HTERT RPE-1 (cell line): ENCODE measurements around the gene TBC1D17.

Experiments used
- in situ Hi-C: fragments of 300-500 bp; cut with MboI; formaldehyde crosslinking; loops from 4 replicates; pipeline ENCODE4 v1.14.3; 2020; ENCODE audit warnings: low sequenced_read_pairs

The TBC1D17 gene

DNA sequence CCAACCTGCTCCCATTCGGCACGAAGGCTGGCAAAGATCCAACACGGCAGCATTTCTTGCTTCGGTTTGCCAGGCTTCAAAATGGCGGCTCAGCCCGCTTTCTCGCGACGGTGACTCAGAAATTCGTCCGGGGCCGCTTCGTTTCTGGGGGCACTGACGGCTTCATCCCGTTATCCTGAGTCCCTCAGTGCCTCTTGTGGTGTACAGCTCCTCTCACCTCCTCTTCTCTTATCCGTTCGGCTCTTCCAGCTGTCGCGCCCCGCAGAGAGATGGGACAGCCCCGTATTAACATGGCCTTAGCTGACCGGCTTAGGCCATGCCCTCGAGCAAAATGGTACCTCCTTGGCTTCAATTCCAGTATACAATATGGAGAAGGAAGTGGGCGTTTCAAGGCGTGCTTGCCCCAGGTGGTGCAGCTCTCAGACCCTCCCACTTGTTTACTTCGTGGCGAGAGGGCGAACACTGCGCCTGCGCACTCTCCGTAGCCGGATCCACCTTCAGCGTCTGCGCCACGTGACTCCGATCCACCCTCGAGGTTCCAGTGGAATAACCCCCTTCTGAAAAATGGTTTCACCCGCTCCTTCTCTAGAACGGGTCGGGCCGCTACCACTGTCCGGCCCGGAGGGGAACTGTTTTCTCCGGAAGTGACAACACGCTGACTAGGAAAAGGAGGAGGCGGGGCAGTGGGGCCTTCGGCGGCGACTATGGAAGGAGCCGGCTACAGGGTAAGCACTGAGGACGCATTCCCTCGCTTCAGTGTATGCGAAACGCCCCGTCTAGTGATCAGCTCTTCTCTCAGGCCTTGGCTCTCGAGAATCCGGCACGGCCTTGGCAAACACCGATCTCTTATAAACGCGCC is at the start of gene TBC1D17, which contains the start of gene AKT1S1:
Gene TBC1D17 (plus strand): TSS at position 683 of the 859 bp plus-strand sequence. CDS start 22 bp downstream, at position 705.
Gene AKT1S1 (minus strand): TSS at position 336 of the 859 bp plus-strand sequence. CDS start 4,060 bp downstream, outside the sequence.
- in situ Hi-C loops, result no loop called here

DNA sequence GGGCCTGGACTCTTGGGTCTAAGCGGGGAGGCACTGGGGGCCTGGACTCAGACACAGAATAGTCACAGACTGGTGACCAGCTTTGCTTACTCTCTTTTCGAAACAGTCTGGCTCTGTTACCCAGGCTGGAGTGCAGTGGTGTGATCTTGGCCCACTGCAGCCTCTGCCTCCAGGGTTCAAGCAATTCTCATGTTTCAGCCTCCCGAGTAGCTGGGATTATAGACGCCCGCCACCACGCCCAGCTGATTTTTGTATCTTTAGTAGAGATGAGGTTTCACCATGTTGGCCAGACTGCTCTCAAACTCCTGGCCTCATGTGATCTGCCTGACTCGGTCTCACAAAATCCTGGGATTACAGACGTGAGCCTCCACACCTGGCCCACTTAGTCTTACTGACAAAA is 48.3 kb upstream of the TBC1D17 start:
- in situ Hi-C loops, result no loop called here

DNA sequence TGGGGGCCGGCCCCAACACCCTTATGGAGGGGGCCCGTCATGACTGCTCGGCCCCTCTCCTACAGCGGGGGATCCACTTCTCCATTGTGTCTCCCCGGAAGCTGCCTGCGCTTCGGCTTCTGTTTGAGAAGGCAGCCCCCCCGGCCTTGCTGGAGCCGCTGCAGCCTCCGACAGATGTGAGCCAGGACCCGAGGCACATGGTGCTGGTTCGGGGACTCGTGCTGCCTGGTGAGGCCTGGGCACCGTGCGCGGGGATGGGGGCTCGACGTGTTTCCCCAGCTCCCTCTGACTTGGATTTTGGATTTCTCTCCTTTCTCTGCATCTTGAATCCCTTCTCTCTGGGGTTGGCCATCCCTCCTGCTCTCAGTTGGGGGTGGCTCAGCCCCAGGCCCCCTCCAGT is 47.8 kb upstream of the TBC1D17 start:
- in situ Hi-C loops, result no loop called here

DNA sequence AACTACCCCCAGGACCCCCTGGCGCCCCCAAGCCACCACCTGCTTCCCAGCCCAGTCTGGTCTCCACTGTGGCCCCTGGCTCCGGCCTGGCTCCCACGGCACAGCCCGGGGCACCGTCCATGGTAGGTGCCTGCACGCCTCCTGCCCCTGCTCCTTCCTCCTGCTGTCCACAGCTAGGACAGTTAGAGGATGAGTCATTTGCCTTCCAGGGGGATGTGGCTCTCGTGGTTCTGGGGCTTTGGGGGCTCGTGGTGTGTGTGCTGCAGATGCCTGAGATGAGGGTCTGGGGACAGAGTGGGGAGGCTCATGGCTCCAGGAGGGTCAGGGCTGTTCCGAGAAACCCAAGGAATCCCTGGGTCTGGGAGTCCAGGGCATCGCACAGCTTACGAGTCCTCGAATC is 46.7 kb upstream of the TBC1D17 start:
- in situ Hi-C loops, result no loop called here

DNA sequence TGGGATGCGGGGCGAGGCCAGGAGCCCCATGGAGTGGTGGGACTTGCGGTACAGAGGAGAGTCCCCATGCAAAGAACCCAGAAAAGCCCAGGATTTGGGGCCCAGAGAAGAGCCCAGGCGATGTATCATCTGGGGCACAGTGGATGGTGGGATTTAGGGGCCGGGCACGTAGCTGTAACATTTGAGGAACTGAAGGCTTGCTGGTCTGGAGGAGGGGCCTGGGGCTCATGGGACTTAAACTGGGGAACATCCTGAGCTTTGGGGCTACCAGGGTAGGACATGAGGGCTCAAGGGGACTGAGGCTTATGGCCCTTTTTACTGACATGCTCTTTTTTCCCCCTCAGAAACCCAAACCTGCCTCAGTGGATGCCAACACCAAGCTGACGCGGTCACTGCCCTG is 45.9 kb upstream of the TBC1D17 start:
- in situ Hi-C loops, result no loop called here

DNA sequence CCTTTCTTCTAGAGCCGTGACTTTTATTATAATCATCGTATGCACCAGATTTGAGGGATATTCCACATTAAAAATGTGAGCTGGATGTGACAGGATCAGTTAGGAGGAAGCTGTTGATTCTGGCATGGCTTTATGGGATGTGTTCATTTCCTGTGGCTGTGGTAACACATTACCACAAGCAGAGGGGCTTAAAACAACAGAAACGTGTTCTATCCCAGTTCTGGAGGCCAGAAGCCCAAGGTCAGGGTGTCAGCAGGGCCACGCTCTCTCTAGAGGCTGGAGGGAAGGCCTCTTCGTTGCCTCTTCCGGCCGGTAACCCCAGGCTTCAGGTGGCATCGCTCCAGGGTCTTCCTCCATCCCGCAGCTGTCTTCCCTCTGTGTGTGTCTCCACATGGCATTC is 44.9 kb upstream of the TBC1D17 start:
- in situ Hi-C loops, result no loop called here

DNA sequence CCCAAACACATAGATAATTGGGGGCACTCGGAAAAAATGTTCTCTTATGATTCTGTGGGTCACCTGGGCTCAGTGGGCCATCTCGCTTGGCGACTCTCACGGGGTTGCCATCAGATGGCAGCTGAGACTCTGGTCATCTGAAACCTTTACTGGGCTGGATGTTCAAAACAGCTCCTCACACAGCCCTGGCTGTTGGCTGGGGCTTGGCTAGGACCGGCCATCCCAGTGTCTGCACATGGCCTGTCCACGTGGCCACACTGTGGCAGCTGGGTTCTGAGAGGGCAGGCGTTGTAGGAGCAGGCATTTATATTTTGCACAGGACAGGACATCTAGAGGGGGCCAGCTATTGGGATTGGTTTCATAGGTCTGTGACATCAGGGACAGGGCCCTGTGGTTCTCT is 43.9 kb upstream of the TBC1D17 start:
- in situ Hi-C loops, result no loop called here

DNA sequence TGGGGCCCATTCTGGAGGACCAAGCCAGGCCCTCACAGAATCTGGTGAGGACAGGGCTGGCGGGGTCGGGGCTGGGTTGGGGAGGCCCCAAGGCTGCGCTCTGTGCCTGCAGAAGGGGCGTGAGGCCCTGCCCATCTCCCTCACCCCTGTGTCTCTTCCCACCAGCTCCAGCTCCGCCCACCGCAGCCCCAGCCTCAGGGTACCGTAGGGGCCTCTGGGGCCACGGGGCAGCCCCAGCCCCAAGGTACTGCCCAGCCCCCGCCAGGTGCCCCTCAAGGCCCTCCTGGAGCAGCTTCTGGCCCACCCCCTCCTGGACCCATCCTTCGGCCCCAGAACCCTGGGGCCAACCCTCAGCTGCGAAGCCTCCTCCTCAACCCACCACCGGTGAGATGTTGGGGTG is 41.9 kb upstream of the TBC1D17 start:
- in situ Hi-C loops, result no loop called here

DNA sequence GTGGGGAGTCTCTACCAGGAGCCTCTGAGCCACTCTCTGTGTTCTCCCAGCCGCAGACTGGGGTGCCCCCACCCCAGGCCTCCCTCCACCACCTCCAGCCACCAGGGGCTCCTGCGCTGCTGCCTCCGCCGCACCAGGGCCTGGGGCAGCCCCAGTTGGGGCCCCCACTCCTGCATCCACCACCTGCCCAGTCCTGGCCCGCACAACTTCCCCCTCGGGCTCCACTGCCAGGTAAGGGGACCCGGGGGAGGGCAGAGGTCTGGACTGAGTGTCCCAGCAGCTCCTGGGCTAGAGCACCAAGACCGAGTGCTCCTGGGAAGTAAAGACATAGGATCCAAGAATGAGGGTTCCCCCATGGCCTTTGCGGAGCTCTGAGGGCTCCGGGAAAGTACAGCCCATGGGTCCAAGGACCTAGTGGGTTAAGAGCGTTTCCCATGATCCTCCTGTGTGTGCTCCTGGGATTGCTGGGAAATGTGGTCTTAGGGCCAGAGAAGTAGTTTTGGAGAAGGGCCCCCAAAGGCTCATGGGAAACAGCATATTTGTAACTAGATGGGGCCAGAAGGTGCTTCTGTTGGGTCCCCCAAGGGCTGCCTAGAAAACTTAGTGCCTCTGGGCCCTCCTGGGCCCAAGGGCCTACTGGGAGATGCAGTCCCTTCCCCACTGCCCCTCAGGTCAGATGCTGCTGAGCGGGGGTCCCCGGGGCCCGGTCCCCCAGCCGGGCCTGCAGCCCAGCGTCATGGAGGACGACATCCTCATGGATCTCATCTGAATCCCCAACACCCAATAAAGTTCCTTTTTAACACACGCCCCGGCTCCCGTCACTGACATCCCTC is 41.1 kb upstream of the TBC1D17 start:
- in situ Hi-C loops, result no loop called here

DNA sequence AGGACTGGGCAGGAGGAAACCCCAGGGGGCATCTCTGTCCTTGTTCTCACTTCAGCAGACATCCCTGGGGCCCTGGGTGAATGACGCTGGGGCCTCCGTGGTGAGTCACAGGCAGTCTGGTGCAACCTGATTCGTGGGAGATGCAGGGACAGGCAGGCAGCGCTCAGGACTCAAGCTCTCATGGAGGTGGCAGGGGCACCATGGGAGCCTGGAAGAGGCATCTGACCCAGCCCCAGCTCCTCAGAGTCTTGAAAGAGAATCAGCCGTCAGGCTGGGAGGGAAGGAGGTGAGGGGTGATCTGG is 40.5 kb upstream of the TBC1D17 start:
- in situ Hi-C loops, result no loop called here

DNA sequence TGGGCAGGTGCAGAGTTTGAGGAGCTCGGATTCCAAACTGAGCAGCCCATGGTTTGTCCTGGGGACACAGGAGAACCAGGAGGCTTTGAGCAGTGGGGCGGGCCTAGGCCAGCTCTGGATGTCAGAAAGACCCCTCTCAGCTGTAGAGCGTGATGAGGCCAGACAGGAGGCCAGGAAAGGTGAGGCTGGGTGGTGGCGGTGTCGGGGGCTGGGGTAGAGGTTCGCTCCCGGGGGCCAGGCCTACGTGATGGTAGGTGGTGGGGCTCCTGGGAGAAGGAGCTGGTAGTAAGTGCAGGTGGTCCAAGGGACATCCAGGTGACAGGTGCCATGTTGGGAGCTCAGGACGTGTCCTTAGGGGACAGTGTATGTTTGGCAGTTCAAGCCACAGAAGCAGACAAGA is 40.1 kb upstream of the TBC1D17 start:
- in situ Hi-C loops, result no loop called here

DNA sequence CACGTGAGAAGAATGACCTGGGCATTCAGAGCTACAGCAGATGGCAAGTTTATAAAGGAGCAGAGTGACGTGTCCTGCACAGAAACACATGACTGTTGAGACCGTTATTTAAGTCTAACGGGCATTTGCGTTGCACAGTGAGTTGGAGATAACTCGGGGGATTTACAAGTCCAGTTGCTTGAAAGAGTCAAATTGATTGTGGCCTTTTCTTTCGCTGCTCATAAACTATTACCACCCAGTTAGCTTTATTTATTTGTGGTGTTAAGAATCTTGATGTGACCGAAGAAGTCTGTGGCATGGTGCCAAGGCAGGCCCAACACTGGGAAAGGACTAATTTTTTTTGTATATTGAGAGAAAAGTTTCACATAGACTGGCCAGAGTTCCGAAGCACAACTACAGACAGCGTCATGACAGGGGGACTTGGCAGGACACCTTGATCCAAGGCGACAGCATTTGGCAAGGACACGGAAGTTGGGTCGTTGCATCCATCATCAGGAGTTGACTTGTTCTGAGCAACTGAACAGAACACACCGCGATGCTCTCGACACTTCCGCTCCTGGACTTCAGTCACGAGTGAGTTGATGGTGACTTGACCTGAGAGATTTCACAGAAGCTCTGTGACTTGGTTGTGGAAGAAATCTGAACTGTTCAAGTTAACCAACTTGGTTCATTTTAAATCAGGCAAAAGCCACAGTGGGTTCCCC is 38.5 kb upstream of the TBC1D17 start:
- in situ Hi-C loops, result no loop called here

DNA sequence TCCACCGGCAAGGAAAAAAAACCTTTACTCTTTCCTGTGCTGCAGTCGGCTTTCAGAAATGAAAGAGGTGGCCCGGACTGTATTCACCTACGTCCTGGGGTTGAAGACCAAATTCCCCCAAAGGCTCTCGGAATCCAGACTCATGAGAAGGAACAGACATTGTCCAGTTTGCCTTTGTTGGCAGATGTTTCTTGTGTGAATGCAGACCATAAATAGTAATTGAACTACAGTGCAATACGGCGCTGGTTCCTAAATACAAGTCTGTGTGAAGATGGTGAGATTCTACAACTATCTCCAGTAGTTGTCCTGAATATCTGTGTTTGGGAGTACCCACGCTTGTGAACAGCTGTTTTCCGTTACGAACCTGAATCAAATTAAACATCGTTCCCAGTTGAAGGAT is 37.8 kb upstream of the TBC1D17 start:
- in situ Hi-C loops, result no loop called here

DNA sequence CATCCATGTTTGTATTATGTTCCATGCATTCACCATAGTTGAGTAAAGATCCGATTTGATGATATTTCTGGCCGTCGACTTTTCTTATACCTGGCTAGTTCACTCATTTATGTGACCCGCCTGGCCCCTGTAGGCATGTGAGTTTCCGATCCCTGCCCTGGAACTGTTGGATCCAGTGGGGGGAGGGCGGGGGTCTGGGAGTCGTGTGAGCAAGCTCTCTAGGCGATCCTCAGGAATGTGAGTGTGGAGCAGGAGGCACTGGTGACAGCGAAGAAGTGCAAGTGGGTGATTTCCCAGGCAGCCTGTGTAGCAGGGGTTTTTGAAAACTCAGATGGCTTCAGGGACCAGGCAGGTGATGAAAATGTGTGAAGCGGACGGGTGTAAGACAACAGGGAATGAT is 37.2 kb upstream of the TBC1D17 start:
- in situ Hi-C loops, result no loop called here

DNA sequence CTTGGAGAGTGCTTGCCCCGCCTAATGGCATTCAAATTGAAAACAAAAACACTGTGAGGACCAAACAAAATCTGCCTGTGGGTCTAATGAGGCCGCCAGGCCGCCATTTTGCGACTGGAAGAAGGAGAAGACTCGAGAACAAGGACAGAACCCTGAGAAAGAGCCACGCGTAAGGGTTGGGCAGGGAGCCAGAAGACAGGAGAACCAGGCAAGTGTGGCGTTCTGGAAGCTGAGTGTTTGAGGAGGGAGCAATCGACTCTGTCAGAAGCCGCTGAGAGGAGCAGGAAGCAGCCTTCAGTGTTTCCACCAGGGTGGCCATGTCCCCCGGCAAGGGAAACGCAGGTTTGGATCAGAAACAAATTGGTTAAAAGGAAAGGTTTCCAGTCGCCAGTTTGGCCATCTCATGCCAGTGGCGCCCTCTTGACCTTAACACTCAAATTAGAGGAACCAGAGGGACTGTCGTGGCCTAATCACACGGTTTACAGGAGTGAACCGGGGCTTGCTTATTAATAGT is 36.7 kb upstream of the TBC1D17 start:
- in situ Hi-C loops, result no loop called here

DNA sequence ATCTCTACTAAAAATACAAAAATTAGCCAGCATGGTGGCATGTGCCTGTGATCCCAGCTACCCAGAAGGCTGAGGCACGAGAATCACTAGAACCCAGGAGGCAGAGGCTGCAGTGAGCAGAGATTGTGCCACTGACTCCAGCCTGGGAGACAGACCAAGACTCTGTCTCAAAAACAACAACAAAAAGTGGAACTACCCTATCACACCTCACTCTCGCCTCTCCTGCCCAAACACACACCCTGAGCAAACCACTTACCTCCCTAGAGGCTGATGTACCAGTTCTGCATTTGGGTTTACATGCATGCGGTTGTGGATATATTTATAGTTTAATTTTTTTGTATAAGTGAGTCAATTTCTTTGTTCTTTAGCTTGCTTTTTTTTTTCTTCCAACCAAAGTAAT is 34.2 kb upstream of the TBC1D17 start:
- in situ Hi-C loops, result no loop called here

DNA sequence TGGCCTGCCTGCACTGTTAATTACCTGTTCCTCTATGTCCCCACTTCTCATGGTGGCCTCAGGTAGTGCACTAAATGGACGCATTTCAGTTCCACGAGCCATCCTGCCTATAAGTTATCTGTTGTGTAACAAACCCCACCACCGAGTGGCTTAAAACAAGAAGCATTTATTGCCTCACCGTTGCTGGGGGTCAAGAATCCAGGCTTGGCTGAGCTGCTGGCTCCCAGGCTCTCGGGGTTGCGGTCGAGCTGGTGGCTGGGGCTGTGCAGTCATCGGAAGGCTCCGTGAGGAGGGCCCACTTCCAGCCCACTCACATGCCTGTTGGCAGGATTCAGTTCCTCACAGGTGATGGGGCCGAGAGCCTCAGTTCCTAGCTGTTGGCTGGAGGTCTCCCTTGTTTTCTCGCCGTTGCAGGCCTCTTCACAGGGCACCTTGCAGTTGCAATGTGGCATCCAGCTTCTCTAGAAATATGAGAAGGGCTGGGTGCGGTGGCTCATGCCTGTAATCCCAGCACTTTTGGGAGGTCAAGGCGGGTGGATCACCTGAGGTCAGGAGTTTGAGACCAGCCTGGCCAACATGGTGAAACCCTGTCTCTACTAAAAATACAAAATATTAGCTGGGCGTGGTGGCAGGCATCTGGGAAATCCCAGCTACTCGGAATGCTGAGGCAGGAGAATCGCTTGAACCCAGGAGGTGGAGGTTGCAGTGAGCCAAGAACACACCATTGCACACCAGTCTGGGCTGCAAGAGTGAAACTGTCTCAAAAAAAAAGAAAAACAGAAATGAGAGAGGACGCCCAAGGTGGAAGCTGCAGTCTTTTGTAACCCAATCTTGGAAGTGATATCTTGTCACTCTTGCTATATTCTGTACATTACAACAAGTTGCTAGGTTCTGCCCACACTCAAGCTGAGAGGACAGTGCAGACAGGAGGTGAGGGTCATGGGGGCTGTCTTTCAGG is 33.1 kb upstream of the TBC1D17 start:
- in situ Hi-C loops, result no loop called here

DNA sequence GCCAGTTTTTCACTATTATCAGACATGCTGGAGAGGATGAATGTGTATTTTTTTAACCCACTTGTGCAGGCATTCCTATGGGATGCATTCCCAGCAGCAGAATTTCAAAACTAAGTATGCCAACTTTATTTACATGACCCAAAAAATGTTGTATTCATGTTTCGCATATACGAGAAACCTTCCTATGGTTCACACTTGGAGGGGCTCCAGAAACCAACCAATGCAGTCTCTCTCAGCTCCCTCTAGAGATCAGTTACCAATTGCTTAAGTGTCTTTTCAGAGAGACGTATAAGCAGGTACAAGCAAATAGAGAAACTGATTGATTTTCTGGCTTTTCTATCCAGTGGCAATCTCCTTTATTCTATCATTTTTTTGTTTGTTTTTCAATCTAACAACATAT is 32.1 kb upstream of the TBC1D17 start:
- in situ Hi-C loops, result no loop called here

DNA sequence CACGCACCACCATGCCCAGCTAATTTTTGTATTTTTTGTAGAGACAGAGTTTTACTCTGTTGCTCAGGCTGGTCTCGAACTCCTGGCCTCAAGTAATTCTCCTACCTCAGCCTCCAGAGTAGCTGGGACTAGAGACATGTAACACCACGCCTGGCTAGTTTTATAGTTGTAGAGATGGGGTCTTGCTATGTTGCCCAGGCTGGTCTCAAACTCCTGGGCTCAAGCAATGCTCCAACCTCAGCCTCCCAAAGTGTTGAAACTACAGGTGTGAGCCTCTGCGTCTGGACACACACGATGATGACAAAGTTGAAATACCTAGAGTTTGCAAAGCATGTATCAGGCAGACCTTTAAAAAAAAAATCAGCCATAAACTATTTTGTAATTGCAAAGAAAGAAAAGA is 31.1 kb upstream of the TBC1D17 start:
- in situ Hi-C loops, result no loop called here
